ENCODE data around the gene KLHL35.

GRCh38 chr11:75423721-75424120, 9.3 kb downstream of the KLHL35 start:
- TF ChIP-seq, protein P1, sequence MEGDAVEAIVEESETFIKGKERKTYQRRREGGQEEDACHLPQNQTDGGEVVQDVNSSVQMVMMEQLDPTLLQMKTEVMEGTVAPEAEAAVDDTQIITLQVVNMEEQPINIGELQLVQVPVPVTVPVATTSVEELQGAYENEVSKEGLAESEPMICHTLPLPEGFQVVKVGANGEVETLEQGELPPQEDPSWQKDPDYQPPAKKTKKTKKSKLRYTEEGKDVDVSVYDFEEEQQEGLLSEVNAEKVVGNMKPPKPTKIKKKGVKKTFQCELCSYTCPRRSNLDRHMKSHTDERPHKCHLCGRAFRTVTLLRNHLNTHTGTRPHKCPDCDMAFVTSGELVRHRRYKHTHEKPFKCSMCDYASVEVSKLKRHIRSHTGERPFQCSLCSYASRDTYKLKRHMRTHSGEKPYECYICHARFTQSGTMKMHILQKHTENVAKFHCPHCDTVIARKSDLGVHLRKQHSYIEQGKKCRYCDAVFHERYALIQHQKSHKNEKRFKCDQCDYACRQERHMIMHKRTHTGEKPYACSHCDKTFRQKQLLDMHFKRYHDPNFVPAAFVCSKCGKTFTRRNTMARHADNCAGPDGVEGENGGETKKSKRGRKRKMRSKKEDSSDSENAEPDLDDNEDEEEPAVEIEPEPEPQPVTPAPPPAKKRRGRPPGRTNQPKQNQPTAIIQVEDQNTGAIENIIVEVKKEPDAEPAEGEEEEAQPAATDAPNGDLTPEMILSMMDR (conservative IDR thresholded peaks at IDR 0.05 in 1 of 2, IDR thresholded peaks at IDR 0.05 in 1 of 2; ENCODE audit: low read depth in 1 of 2, low read length in 2 of 2) = no peak
- no peak for TF ChIP-seq EZH2 (IDR thresholded peaks at IDR 0.05; ENCODE audit: low read length, missing control alignments)
